GM21526 (cell line): ENCODE data around the gene PALD1.

Source experiments
- ATAC-seq: cut with Tn5 transposase; IDR thresholded peaks from one replicate; pipeline ENCODE4 v1.9.1; 2021; ENCODE audit warnings: moderate library complexity; ENCODE audit not compliant: unreplicated experiment, low FRiP score

The PALD1 gene

GRCh38 chr10:70551466-70551865 is 72.9 kb downstream of the PALD1 start:
- ATAC-seq, result no peak

DNA sequence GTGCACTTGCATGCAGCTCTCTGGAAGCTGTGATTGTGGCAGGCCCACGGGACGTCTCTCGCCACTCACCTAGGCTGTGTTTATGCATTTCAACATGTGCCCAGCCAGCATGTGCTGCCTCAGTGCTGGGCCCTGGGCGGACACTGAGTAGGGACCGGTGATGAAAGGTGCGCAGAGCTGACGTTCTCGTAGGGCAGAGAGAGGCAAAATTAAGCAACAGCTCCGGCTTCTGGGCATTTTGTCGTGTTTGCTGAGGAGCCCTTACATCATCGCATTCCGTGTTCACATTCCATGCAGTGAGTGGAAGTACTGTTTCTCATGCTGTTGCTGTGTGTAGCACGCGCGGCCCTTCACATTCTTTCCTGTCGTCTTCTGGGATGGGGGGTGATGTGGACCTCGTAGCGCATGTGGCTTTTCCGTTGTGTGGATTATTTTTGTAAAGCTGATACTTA is 73.4 kb downstream of the PALD1 start:
- no peak for ATAC-seq

- no peak for ATAC-seq
These were observed 74.0 kb downstream of the PALD1 start for GRCh38 chr10:70552586-70552985.

DNA sequence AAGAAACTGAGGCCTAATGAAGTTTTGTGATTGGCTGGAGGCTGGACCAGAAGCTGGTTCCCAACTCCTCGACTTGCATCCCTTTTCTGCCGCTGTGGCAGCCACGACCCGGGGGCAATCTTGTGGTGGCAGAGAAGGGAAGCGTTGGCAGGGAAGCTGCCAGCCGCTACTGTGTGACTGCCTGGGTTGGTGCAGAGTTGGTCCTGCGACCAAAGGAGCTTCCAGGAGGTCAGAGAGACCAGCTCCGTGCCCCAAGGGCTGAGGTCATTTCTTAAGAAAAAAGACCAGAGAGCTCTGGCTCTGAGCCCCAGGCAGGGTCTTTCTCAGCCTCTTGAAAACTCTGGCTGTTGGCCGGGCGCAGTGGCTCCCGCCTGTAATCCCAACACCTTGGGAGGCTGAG is 76.8 kb downstream of the PALD1 start:
- no peak for ATAC-seq

- ATAC-seq, result no peak
These were observed 78.7 kb downstream of the PALD1 start for GRCh38 chr10:70557086-70557845.

GRCh38 chr10:70557876-70558275 is 79.3 kb downstream of the PALD1 start:
- no peak for ATAC-seq

DNA sequence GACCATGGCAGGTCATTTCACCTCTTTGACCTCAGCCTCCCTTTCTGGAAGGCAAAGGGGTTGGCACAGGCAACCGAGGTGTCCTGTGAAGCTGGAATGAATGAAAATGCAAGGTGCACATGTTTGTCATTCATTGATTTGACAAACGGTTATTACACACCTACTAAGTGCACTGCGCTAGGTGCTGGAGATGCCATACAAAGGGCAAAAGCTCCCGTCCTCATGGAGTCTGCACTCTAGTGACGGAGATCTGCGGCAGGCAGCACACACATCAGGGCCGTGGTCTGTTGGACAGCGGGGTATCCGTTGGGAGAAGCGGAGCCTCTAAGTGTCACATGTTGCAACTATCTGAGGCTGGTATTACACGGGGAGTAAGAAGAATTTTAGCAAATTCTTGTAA is 79.7 kb downstream of the PALD1 start:
- no peak for ATAC-seq

DNA sequence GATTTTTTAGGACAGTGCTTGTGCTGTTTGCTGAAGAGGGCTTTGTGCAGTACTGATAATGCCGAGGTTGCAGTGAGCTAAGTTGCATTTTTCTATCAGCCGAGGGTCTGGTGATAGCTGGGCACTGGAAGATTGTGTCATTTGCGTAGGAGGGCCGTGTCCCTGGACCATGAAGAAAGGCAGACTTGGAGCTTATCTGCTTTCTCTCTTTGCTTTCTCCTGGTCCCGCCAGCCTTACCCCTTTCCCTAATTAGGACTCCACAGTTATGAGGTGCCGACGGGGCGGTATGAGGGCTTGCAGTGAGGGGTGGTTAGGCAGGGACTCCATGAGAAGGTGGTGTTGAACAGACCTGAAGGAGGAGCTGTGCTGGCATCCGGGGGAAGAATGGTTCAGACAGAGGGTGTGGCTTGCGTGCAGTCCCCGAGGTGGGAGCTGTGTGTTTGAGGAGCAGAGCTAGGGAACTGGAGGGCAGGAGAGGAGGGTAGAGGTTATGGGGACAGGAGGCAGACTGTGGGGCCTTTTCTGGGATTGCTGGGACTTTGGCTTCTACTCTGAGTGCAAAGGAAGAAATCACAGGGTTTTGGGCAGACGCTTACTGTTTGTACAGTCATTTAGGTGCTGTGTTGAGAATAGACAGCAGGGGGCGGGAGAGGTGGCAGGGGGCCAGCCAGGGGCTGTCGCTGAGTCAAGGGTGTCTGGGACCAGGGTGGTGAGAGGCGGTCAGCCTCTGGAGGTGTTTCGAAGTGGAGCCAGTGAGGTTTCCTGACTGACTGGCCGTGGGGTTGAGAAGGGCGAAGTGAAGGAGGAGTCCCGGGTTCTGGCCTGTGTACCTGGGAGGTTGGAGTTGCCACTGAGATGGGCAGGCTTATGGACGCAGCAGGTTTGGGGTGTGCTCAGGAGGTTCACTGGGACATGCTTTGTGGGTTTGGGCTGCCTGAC is 80.6 kb downstream of the PALD1 start:
- ATAC-seq, result no peak

GRCh38 chr10:70559861-70560260 is 81.3 kb downstream of the PALD1 start:
- no peak for ATAC-seq

DNA sequence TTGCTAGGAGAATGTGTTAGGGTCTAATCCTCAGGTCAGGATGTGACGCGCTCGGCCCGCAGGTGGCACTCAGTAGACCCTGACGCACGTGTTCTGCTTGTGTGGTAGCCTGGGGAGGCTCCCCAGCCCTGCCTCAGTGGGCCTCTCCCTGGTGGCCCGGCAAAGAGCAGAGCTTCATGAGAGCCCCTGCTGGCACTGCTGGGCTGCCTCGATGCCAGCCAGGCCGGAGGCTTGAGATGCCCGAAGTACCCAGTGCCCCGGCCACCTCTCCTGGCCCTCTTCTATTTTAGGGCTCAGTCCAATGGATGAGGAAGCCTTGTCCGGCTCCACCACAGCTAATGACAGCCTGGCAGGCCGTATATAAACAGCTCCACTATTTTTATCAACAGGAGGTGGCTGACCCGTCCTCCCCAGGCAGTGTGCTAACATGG is 82.0 kb downstream of the PALD1 start:
- no peak for ATAC-seq

GRCh38 chr10:70561070-70561469 is 82.5 kb downstream of the PALD1 start:
- ATAC-seq, result no peak

- no peak for ATAC-seq
These were observed 83.0 kb downstream of the PALD1 start for GRCh38 chr10:70561558-70561957.

- no peak for ATAC-seq
These were observed 83.6 kb downstream of the PALD1 start for GRCh38 chr10:70562036-70562755.

DNA sequence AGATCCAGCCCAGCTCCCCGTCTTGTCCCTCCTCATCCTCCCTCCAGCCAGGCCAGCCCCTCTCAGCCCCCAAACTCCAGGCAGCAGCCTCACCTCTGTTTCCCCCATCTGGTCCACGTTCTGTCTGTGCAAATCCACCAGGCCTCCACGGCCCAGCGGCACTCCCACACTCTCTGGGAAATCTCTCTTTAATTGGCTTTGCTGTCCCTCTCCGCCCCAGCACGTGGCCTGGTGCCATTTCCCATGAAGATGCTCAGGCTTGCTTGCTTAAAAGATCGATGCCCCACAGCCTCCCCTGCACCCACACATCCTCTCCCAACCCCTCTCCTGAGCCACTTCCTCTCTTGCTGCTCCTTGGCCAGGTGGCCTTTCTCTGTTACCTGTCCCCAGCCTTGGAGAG is 84.7 kb downstream of the PALD1 start:
- ATAC-seq, result no peak

- ATAC-seq, result no peak
These were observed 85.7 kb downstream of the PALD1 start for GRCh38 chr10:70564113-70564725.

DNA sequence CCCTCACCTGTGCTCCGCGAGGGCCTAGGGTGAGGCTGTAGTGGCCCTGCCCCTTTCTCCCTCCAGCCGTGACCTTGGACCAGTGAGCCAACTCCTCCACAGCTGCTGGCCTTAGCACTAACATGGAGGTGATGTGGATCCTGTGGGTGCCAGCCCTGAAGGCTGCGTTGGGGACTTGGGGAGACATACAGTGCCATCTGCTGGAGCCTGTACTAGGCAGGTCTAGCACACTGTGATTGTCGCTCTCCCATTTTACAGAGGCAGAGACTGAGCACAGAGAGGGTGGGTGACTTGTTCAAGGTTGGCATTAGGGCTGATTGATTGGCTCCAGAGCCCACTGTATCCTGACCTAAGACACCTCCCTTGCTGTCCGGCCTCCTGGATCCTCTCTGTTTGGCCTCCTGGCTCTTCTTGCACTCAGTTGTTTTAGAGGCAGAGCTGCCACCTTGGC is 86.4 kb downstream of the PALD1 start:
- no peak for ATAC-seq

GRCh38 chr10:70565556-70566514 is 87.3 kb downstream of the PALD1 start:
- no peak for ATAC-seq

GRCh38 chr10:70566515-70567290 is 88.1 kb downstream of the PALD1 start:
- no peak for ATAC-seq

- ATAC-seq, result no peak
These were observed 89.0 kb downstream of the PALD1 start for GRCh38 chr10:70567603-70568002.
